GM15510 (cell line): ENCODE data around the gene DIP2C.

Experiments used
- POLR2A ChIP-seq: IDR thresholded peaks from 3 replicates; pipeline ENCODE4 v1.6.1; 2011; ENCODE audit warnings: borderline replicate concordance; ENCODE audit not compliant: insufficient read length; ENCODE audit errors: extremely low read depth

Gene DIP2C

GRCh38 chr10:548238-548901 lies 141.1 kb downstream of the DIP2C start:
- no peak for TF ChIP-seq POLR2A

- no peak for TF ChIP-seq POLR2A
Observed at GRCh38 chr10:547591-548081, 141.8 kb downstream of the DIP2C start.

GRCh38 chr10:546971-547590 lies 142.4 kb downstream of the DIP2C start:
- TF ChIP-seq POLR2A, result no peak

- TF ChIP-seq POLR2A, result no peak
Observed at GRCh38 chr10:546451-546850, 143.0 kb downstream of the DIP2C start.

- TF ChIP-seq POLR2A, result no peak
Observed at GRCh38 chr10:543862-544822, 145.3 kb downstream of the DIP2C start.

GRCh38 chr10:543131-543530 lies 146.3 kb downstream of the DIP2C start:
- TF ChIP-seq POLR2A, result no peak

- no peak for TF ChIP-seq POLR2A
Observed at GRCh38 chr10:541750-542371, 147.6 kb downstream of the DIP2C start.

- TF ChIP-seq POLR2A, result no peak
Observed at GRCh38 chr10:541041-541440, 148.4 kb downstream of the DIP2C start.

GRCh38 chr10:538895-539294 lies 150.6 kb downstream of the DIP2C start:
- no peak for TF ChIP-seq POLR2A

GRCh38 chr10:536935-537334 lies 152.5 kb downstream of the DIP2C start:
- TF ChIP-seq POLR2A, result no peak

GRCh38 chr10:536371-536925 lies 153.0 kb downstream of the DIP2C start:
- TF ChIP-seq POLR2A, result no peak

- no peak for TF ChIP-seq POLR2A
Observed at GRCh38 chr10:535952-536351, 153.5 kb downstream of the DIP2C start.

- TF ChIP-seq POLR2A, result no peak
Observed at GRCh38 chr10:535051-535450, 154.4 kb downstream of the DIP2C start.

GRCh38 chr10:534047-534566 lies 155.4 kb downstream of the DIP2C start:
- no peak for TF ChIP-seq POLR2A
